Activated naive CD4-positive, alpha-beta T cell (primary cell): ENCODE data around the gene ARHGAP42.

ENCODE experiments used
- DNase-seq, 4 experiments: peaks; one replicate each; lab custom pipeline; 2025; lab: John Stamatoyannopoulos, UW

The ARHGAP42 gene

DNA sequence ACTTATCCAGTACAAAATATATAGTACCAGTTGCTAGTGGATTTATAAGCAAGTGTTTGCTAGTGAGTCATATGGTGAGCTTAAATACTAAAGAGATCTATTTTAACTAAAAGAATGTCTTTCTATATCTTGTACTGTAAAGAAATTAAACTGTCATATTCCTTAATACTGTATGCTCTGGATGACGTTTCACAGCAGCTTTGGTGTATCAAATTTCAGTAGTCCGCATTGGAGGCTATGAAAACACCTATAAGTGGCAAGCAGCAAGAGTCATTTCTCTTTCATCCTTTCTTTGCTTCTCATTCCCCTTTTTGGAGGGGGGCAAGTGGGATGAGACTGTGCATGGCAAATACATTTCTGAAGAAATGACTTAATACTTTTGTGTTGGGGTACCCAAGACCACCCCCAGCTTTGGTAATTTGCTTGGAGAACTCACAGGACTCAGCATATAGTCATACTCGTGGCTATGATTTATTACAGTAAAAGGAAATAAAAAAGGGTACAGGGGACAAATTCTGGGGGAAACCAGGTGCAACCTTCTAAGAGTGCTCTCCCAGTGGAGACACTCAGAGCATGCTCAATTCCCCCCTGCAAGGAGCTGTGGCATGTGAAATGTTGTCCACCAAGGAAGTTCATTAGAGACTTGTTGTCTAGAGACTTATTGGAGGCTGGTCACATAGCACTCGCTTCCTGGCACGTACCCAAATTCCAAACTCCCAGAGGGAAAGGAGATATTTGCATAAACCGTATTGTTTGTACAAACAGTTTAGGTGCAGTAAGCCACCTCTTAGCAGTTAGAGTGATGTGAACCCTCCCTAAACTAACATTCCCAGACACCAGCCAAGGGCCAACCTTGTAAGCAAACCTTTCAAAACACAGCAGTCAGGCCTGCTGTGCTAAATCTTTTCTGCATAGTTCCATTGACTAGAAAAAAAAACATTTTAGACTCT lies 231.7 kb downstream of the ARHGAP42 start:
- DNase-seq: no peak

DNA sequence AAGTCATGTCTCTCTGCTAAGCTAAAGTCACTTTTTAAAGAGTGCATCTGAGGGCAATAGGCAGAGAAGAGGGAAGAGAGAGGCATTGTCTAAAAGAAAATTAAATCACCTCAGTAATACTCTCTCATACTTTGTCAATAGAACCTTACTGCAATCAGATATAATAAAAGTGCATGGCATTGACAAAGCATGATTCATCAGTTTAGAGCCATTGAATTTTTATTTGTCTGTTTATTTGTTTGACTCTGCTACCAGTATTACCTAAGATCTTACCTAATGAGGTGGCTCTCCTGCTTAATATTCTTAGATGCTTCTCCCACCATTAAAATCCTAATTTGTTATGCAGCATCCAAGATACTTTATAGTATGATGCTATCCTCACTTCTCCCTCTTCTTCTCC lies 233.5 kb downstream of the ARHGAP42 start:
- no peak for DNase-seq

DNA sequence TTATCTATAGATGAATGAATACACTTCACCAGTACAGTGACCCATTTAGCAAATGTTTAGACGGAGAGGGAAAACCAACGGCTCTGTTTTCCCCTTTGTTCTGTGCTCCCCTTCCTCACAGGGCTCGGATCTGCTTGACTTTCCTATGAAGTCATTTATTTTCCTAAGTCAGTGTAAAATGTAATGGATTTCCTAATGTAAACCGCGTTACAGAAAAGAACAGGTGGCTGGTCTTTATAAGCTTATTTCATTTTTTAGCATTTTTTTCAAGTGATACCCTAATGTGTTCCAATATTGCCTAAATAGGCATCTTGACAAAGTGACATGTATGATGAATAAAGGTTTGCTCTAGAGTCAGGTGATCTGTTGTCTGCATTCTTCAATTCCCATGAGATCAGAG lies 235.0 kb downstream of the ARHGAP42 start:
- DNase-seq: no peak

DNA sequence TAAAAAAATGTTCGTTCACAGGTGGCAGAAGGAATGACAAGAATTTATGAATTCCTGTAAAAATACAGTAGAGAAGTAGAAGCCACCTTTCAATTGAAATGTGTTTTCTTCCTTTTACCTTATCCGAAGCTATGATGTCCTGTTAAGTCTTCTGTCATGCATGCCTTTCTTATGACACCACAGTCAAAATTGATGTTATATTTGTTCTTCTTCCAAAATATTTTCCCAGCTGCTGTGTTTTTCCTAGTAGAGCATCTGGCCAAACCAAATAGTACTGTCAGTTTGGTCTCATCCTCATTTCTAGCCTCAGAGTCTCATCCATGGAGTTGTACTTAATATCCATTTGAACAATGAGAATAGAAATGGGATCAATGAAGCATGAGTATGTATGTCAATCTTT lies 236.5 kb downstream of the ARHGAP42 start:
- no peak for DNase-seq

DNA sequence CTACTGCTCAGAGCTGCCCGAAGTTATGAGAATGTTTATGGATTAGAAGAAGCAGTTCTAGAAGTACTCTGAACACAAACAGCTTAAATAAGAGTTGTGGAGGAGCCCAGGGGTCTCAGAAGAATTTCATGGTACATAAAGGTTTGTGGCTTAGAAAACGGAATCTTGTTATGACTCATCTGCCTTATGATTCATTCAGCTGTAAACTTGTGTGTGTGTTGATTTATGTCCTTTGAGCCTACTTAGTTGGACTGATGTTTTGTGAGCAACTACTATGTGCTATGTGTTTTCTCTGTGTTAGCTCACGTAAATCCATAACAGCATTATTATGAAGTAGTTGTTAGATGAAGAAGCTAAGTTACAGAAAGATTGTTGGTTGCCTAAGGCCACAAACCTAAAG lies 238.8 kb downstream of the ARHGAP42 start:
- DNase-seq: no peak

DNA sequence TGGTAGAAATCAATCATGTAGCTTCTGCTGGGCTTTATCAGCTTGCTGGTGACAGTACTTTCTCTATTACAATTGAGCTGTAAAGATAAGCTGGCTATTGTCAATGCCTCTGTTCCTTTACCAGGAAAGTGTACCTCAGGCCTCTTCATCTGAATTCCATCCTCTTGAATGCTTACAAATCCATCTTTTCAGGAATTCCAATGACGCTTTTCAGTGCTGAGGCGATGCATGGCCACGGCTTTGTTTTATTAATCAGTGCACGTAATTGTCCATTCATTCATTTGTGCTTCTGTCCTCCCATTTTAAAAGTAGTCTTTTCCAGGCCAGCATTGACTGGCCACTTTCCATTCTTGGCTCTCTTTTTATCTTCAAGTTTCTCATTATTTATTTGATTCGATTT lies 240.5 kb downstream of the ARHGAP42 start:
- no peak for DNase-seq

DNA sequence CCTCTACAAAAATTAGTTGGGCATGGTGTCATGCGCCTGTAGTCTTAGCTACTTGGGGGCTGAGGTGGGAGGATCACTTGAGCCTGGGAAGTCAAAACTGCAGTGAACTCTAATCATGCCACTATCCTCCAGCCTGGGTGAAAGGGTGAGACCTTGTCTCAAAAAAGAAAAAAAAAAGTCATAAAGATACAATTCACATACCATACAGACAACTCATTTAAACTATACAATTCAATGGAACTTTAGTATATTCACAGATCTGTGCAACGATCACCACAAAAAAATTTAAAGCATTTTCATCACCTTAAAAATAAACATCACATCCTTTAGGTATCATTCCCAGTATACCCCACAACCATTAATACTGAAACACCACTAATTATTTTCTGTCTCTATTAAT lies 241.3 kb downstream of the ARHGAP42 start:
- DNase-seq: no peak

DNA sequence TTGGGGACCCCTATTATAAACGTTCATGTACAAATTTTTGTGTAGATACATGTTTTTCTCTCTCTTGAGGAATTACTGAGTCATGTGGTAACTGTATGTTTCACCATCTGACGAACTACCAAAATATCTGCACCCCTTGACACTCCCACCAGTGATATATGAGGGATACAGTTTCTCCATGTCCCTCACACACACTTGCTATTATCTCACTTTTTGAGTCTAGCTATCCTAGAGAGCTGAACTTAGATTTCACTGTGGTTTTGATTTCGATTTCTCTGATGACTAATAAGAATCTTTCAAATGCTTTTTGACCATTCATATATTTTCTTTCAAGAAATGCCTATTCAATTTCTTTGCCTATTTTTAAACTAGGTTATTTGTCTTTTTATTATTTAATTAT lies 242.3 kb downstream of the ARHGAP42 start:
- no peak for DNase-seq

DNA sequence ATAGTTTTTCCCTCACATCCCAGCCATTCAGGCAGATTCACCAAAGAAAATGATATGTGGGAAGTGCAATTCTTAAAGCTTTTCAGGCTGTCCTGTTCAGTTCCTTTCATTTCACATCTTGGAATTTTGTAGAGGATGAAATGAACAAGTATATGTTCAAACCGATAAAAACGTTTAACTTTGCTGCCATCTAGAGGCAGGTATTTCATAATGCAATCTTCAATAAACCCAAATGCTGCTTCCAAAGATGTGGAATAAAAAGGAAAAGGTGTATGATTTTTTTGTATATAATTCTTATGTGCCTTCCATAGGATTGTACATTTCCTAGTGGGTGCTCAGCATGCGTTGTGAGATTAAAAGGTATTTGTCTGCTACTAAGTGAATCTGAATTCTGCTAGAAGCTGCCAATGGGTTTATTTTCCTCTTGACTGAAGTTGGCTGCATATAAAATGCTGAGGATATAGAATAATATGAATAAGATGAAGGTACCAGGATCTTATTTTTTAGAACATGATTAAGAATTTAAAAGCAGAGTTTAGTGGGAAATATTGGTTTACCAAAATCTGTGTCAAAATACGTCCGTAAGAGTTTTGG lies 243.2 kb downstream of the ARHGAP42 start:
- no peak for DNase-seq

DNA sequence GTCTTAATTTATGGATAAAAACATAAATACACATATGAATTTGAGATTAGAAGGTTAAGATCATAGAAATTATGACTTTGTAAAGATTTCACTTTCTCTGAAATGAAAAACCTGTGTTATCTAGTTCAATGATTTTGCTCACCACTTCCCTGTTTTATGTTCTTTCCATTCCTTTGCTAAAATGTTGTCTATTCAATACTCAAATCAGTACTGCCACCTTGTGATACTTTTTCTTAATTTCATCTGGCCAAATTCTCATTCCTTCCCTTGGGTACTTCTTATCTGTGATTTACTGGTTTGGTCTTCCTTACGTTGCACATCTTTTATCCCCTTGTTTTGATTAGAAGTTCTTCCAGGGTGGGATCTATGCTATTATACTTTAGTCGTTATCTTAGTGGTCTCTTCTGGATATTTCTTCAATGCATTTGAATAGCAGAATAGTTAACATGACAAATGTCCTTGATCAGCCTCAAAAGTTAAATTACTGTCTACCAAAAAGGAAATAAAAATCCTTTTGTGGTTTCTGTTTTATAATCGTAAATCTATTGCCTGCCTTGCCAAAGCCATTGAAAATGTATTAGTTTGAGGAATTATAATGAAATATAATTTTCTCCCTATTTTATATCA lies 245.5 kb downstream of the ARHGAP42 start:
- DNase-seq: no peak

DNA sequence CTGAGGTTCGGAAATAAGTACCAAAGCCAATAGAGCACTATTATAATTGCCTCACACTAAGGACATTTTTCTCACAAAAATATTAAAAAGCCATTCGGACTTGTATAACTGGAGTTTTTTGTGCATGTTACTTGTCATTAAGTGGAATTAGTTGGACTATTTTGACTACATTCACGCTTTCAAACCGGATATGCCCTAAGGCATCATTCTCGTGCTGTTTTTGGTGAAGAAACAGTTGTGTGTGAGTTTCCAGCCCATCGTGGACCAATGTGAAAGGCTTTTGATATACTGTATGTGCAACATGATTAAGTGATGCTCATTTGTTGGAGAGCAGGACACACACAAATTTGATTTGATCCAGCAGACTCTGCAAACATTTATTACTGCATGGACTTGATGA lies 249.7 kb downstream of the ARHGAP42 start:
- DNase-seq: no peak

DNA sequence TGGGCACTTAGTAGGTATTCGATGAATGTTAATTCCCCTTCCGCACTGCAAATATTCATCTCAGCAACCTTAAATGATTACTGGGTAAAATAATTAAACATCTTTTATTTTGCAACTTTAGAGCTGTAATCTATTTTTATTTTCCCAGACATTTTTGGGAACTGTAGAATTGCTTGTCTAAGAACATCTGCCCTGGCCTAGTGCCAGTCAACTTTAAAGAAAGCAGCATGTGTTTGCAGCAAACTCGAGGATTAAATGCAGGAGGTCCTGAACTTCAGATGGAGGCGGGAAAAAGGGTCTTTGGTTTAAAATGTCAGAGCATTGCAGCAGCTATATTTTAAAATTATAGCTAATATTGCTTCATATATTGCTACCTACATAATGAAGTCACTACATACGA lies 252.5 kb downstream of the ARHGAP42 start:
- DNase-seq: no peak

DNA sequence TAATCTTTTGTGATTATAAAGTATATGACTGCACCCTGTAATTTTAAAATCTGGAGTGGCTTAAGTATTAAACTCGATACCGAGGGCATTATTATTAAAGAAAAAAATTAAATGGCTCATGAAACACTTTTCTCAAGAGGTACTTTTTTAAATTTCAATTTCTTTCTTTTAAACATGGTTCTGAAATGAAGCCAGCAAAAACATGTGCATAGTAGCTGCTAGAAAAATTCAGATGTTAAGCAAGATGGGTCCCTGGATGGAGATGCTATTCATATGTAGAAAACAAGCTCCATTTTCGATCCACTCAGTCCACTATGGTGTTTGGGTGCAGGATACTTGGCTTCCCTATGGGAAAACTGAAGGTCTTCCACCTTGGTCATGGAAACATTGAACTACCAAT lies 253.0 kb downstream of the ARHGAP42 start:
- DNase-seq: no peak

DNA sequence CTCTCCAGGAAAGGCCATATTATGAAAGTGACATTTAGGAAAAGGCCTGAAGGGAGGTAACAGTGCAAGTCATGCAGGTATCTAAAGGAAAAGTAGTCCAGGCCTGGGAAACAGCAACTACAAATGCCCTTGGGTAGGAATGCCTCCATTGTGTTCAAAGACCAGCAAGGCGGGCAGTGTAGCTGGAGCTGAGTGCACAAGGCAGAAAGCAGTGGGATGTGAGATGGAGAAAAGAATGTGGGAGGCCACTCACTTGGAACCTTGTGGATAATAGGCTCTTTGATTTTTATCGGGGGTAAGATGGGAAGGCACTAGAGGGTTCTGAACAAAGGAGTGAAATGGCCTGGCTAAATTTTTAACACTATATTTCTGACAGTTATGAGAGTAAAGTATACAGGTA lies 253.9 kb downstream of the ARHGAP42 start:
- no peak for DNase-seq

DNA sequence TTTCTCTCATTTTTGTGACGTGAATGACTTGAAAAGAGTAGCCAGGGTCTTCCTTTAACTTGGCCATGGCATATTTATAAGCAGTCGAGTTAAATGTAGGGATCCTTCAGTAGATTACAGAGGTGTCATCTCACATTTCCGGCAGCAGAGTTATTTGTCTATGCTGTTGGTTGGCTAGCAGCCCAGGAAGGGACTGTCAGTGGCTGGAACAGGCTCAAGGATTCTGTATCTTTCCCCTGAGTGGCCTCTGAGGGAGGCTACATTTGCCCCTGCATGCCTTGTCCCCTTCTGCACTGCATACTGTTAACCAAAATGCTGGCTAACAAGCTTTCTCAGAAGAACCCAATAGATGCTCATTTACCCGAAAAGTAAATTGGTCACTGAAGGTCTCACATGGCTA lies 254.9 kb downstream of the ARHGAP42 start:
- no peak for DNase-seq

DNA sequence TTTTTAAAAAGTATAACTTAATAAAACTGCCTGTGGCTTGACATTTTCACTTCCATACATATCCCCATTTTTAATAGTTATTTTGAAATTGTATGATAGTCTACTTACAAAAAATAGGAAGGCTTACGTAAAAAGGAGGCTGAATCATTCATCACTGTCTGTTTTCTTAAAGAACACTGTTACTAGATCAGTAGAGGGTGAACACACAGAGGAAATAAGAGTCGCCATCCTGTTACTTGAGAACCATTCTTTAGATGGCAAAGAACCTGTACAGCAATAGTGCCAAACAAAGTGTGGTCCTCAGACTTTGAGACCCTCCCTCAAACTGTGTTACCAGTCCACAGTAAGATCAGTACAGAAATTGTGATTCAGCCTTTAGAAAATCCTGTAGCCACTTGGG lies 261.8 kb downstream of the ARHGAP42 start:
- no peak for DNase-seq

DNA sequence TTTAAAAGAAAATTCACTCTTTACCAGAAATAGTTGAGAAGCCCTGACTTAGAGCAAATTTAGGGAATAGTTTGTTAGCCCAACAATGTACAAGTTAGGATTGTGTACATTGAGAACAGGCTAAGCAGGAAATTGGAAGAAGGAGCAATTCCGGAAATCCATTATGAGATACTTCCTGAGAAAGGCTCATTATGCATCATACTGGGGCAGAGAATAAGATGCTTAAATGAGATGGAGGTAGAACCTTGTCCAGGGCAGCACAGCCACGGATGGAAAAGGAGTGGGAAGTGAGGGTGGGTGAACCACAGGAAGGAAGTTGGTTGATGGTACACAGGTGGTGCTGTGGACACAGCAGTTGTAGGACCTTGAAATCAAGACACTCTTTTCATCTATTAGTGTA lies 262.4 kb downstream of the ARHGAP42 start:
- no peak for DNase-seq

DNA sequence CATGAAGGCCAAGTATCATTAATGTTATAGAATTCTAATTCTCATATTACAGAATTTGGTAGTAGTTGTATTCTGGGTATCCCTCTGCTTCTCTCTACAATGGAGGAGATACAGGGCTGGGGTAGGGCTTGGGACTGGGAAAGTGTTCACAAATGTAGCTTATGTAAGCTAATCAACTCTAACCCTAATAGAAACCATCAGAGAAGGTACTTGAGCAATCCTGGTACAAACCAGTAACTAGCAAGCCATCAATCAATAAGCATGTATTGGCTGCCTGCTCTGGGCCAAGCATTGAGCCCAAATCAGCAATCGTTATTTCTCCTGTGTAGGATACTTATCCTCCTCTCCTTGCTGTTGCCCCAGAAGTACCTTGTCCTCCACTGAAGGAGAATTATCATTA lies 268.2 kb downstream of the ARHGAP42 start:
- DNase-seq: no peak

DNA sequence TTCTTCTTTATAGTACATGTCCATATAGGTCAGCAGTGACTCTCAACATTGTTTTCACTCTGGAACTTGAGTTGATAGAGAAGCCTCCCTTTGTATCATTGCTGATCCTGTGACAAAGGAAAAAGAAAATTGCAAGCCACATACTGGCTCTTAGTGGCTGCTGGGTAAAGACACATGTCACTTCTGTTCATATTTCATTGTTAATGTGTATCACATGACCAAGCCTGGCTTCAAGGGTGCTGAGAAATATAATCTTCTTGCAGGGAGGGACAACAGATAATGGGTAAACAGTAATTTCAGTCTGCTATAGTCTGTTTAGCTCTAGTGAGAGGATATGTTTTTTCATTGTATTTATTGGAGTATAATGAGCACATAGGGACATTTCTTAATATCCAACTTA lies 269.3 kb downstream of the ARHGAP42 start:
- DNase-seq: no peak

DNA sequence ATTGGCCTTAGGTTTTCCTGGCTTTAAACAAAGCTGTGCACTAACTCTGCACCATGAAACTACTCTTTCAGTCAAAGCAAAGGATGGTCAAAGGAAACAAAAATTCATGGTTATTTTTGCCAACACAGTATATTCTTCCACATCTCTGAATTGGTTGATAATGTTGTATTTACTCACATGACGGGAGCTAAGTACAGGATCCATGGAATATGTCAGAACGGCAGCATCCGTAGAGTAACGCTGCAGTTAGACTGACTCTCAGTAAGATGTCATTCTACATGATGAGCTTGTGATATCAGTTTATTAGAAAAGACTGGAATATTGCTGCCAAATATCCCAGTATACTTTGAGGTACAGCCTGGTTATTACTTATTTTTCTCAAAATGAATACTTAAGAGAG lies 270.4 kb downstream of the ARHGAP42 start:
- no peak for DNase-seq

DNA sequence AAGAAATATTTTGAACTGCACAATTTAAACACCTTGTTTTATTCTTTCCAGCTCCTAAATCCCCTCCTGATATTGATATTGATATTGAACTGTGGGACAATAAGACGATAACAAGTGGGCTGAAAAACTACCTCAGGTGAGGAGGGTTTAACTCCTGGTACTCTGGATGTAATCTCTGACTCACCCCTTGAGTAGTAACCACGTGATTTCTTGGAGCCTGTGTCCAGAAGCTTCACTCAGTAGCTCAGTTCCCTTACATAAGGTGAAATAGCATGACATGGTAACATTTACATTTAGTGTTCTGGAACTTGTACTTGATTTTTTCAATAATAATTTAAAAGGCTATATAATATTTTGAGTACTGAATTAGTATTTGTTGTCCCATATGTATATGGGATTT lies 274.5 kb downstream of the ARHGAP42 start:
- no peak for DNase-seq

DNA sequence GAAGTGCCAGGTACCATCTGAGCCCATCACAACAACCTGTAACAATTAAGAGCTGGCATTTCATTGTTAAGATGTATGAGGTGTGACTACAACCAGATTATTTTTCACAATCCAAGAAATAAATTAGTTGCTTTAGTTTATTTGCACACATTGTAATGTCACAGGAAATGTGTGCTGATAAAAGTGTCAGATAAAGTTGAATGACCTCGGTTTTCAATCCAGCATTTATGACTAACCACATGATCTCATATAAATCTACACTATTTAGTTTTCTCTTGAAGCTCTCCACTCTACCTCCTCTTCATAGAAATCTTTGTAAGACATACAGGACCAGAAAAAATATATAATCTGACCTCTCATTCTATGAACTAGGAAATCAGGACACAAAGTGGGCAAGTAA lies 276.3 kb downstream of the ARHGAP42 start:
- DNase-seq: no peak

DNA sequence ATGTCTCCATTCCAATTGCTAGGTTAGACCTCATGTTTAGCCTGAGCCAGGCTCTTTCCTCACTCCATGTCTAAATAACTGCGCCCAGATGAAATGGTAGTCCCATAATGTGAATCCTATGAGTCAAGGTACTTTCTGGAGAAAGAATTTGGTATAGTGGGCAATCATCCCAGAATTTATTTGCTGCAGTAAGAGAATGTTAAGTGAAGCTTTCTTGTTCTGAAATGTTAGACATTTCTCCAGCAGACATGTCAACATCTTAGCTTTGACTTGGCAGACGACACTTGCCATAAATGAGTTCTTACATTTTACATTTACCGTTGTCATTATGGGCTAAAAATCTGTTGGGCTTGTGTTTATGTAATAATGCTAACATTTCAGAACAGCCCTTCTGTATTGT lies 277.3 kb downstream of the ARHGAP42 start:
- no peak for DNase-seq
